PFSK-1 (cell line): ENCODE data around the gene NUP133.

Source experiments
- SIN3A ChIP-seq: IDR thresholded peaks from 2 replicates; pipeline ENCODE4 v1.6.1; 2012; ENCODE audit warnings: mild to moderate bottlenecking, low read length, moderate library complexity, borderline replicate concordance; ENCODE audit not compliant: insufficient read depth
- TAF1 ChIP-seq: IDR thresholded peaks from 2 replicates; pipeline ENCODE4 v1.6.1; 2012; ENCODE audit warnings: low read length, control low read depth, borderline replicate concordance; ENCODE audit not compliant: insufficient read depth
- TF ChIP-seq, protein P1 (sequence below), 2 experiments: IDR thresholded peaks; 2 replicates each; pipeline versions ENCODE4 v1.6.1 to v1.8.0; 2011 to 2012; ENCODE audit warnings: low read depth in 2 of 2, low read length in 2 of 2, control low read depth in 1 of 2, inconsistent platforms in 1 of 2, mild to moderate bottlenecking in 1 of 2, moderate library complexity in 1 of 2; ENCODE audit not compliant: insufficient read depth in 1 of 2

DNA sequence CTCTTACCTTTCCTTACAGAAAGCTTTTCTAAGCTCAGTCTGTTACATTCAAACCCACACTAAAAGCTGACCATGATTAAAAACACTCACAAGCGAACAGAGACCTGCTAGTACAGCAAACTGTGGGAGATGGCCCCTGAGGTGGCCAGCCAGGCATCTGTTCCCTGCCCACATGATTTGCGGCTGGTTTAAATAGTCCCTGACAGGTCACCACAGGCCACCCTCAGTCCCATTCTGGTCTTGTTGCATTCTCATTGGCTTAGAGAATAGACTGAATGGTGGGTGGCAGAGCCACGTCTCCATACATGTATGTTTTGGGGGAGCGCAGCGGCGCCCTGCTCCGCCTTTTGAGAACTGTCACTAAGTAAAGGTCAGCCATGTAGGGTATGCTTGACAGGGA lies 71.9 kb downstream of the NUP133 start:
- no peak for TF ChIP-seq SIN3A
- TF ChIP-seq, protein P1, sequence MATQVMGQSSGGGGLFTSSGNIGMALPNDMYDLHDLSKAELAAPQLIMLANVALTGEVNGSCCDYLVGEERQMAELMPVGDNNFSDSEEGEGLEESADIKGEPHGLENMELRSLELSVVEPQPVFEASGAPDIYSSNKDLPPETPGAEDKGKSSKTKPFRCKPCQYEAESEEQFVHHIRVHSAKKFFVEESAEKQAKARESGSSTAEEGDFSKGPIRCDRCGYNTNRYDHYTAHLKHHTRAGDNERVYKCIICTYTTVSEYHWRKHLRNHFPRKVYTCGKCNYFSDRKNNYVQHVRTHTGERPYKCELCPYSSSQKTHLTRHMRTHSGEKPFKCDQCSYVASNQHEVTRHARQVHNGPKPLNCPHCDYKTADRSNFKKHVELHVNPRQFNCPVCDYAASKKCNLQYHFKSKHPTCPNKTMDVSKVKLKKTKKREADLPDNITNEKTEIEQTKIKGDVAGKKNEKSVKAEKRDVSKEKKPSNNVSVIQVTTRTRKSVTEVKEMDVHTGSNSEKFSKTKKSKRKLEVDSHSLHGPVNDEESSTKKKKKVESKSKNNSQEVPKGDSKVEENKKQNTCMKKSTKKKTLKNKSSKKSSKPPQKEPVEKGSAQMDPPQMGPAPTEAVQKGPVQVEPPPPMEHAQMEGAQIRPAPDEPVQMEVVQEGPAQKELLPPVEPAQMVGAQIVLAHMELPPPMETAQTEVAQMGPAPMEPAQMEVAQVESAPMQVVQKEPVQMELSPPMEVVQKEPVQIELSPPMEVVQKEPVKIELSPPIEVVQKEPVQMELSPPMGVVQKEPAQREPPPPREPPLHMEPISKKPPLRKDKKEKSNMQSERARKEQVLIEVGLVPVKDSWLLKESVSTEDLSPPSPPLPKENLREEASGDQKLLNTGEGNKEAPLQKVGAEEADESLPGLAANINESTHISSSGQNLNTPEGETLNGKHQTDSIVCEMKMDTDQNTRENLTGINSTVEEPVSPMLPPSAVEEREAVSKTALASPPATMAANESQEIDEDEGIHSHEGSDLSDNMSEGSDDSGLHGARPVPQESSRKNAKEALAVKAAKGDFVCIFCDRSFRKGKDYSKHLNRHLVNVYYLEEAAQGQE (IDR thresholded peaks at IDR 0.05; ENCODE audit: insufficient read depth in 1 of 2, low read depth in 2 of 2, low read length in 2 of 2) = no peak
- no peak for TF ChIP-seq TAF1
